K562 (cell line): ENCODE results near the gene DNAL4. TPM values are rescaled to one million over a fixed set of nuclear protein-coding genes. Genes with fewer than 3 reads are reported as not detected.

Source experiments
- AFF1 ChIP-seq, 2 experiments: fragments of 450-650 bp; IDR thresholded peaks; 2 replicates each; pipeline ENCODE4 v1.6.1; 2018; ENCODE audit warnings: mild to moderate bottlenecking in 2 of 2, low read depth in 1 of 2; ENCODE audit not compliant: partially characterized antibody in 2 of 2
- ASH1L ChIP-seq: fragments of 450-650 bp; IDR thresholded peaks from 2 replicates; pipeline ENCODE4 v1.6.1; 2018; ENCODE audit warnings: borderline replicate concordance, mild to moderate bottlenecking, low read depth; ENCODE audit not compliant: partially characterized antibody
- ATF4 ChIP-seq: fragments of 450-650 bp; formaldehyde crosslinking; IDR thresholded peaks from 2 replicates; pipeline ENCODE4 v1.4.0; 2022; ENCODE audit warnings: mild to moderate bottlenecking, moderate library complexity
- CREB3 ChIP-seq: fragments of 450-650 bp; conservative IDR thresholded peaks from 2 replicates; pipeline ENCODE4 v1.6.1; 2016; ENCODE audit warnings: missing genetic modification characterization, low read depth, mild to moderate bottlenecking, missing compliant biosample characterization, moderate library complexity
- CUX1 ChIP-seq: fragments of 200-800 bp; sonication (Bioruptor generic); IDR thresholded peaks from 2 replicates; pipeline ENCODE4 v1.6.1; 2016; ENCODE audit warnings: missing genetic modification characterization, missing compliant biosample characterization
- MYNN ChIP-seq, 2 experiments: sonication (generic); formaldehyde crosslinking in 1 of 2; IDR thresholded peaks; 2 replicates each; pipeline versions ENCODE4 v1.5.0 to v1.6.1; 2016 to 2020; ENCODE audit warnings: antibody characterized with exemption in 1 of 2, missing genetic modification reagents in 1 of 2
- NCOA1 ChIP-seq: fragments of 450-650 bp; IDR thresholded peaks from 2 replicates; pipeline ENCODE4 v1.6.1; 2016; ENCODE audit warnings: low read depth
- NFIC ChIP-seq: fragments of 450-650 bp; IDR thresholded peaks from 2 replicates; pipeline ENCODE4 v1.6.1; 2017; ENCODE audit warnings: mild to moderate bottlenecking, inconsistent platforms
- NFYB ChIP-seq: IDR thresholded peaks from 2 replicates; pipeline ENCODE4 v1.6.1; 2011; ENCODE audit warnings: mild to moderate bottlenecking, moderate library complexity; ENCODE audit not compliant: insufficient read length; ENCODE audit errors: extremely low read depth
- PATZ1 ChIP-seq: fragments of 250-450 bp; sonication (Bioruptor Pico); IDR thresholded peaks from 2 replicates; pipeline ENCODE4 v1.5.0; 2020; ENCODE audit warnings: mild to moderate bottlenecking, borderline replicate concordance
- TEAD1 ChIP-seq, 2 experiments: fragments of 450-650 bp in 1 of 2; sonication (generic) in 1 of 2; formaldehyde crosslinking; IDR thresholded peaks; 2 replicates each; pipeline versions ENCODE4 v1.4.0 to v1.8.0; 2020 to 2022; ENCODE audit warnings: mild to moderate bottlenecking in 2 of 2, missing genetic modification reagents in 1 of 2
- ZKSCAN8 ChIP-seq: fragments of 200-800 bp; sonication (Bioruptor generic); IDR thresholded peaks from 2 replicates; pipeline ENCODE4 v1.6.1; 2016; ENCODE audit warnings: missing genetic modification characterization, missing compliant biosample characterization
- ZNF778 ChIP-seq: fragments of 450-650 bp; formaldehyde crosslinking; IDR thresholded peaks from 2 replicates; pipeline ENCODE4 v1.4.0; 2020; ENCODE audit warnings: mild to moderate bottlenecking, moderate library complexity
- polyA plus RNA-seq, 8 experiments: library from polyadenylated mRNA; depleted of rRNA in 4 of 8; stranded (reverse) in 5 of 8; unstranded in 3 of 8; fragments of >200 nt; fragmentation: Nextera tagmentation in 2 of 8; fragmentation: Illumina TruSeq in 1 of 8; extraction: Ambion mirVana in 2 of 8; extraction: Trizol in 1 of 8; gene quantifications; 2 replicates each; pipeline versions ENCODE4 v1.2.1 to v1.2.3, GENCODE V29; 2011 to 2014; ENCODE audit warnings: inconsistent platforms in 1 of 8, missing spikeins in 1 of 8
- total RNA-seq, 7 experiments: library from RNA; depleted of rRNA in 6 of 7; stranded (reverse); fragments of >200 nt in 6 of 7; fragmentation: Illumina TruSeq in 2 of 7; extraction: Trizol in 2 of 7; gene quantifications; 2 replicates each; pipeline versions ENCODE4 v1.2.1 to v1.2.3, GENCODE V29; 2011 to 2021; ENCODE audit warnings: low replicate concordance in 1 of 7

The DNAL4 gene
- total and polyA plus RNA-seq, 9 of the 15 experiments (the other 6 are each of a cell fraction or from before 2014, with no cell fraction given): 0.20 to 9.4 (median 5.2) TPM

GRCh38 chr22:38755911-38756532 is 37.9 kb downstream of the DNAL4 start, which contains the start of gene SUN2 (continued):
- TF ChIP-seq CREB3 (tag) (no peak), NFIC (peak; percentile 8; the same call in 1 of the 2 replicates), PATZ1 (CRISPR knock-in tag) (no peak), NCOA1 (no peak), ASH1L (no peak), ZKSCAN8 (no peak), CUX1 (CRISPR knock-in tag) (no peak), NFYB (peak; percentile 67), MYNN (IDR thresholded peaks at IDR 0.05) (no peak), MYNN (CRISPR knock-in tag; IDR thresholded peaks at IDR 0.05) (no peak), ZNF778 (CRISPR knock-in tag) (no peak), ATF4 (CRISPR knock-in tag) (no peak), AFF1 (IDR thresholded peaks at IDR 0.05; ENCODE audit: low read depth in 1 of 2, partially characterized antibody in 2 of 2) (no peak), TEAD1 (CRISPR knock-in tag; IDR thresholded peaks at IDR 0.05) (0 out of 4 replicates have a peak, but pooled peaks of 1 of the 2 experiments have one; percentile 31)
